Urinary bladder (tissue), 4 donors: ENCODE results near the gene ERVK3-1. TPM values are rescaled to one million over a fixed set of nuclear protein-coding genes. Genes with fewer than 3 reads are reported as not detected.
A peak's percentile ranks its signal among the peaks of the same experiment; 100 is the strongest.
"Not testable (repeated sequence)": the region's sequence is repeated elsewhere in the genome, so short reads cannot be mapped to it uniquely, and the experiment has no call there.

ENCODE experiments used
- DNase-seq: peaks from one replicate; pipeline ENCODE4 v3.0.0-alpha.2; 2015; ENCODE audit errors: extremely low spot score
- H3K27ac ChIP-seq: one replicate; pipeline ENCODE4 v1.5.1; 2013; ENCODE audit warnings: low read depth, mild to moderate bottlenecking, moderate library complexity
- H3K36me3 ChIP-seq: one replicate; pipeline ENCODE4 v1.6.1; 2013; ENCODE audit warnings: mild to moderate bottlenecking, moderate library complexity; ENCODE audit not compliant: insufficient read depth
- H3K4me1 ChIP-seq: one replicate; pipeline ENCODE4 v1.6.1; 2013; ENCODE audit warnings: mild to moderate bottlenecking, moderate library complexity; ENCODE audit not compliant: insufficient read depth
- H3K4me3 ChIP-seq: one replicate; pipeline ENCODE4 v1.5.1; 2013; ENCODE audit warnings: low read depth, low read length
- WGBS: extraction: QIAGEN DNeasy Blood & Tissue Kit; methylation state at CpG from one replicate; pipeline ENCODE4 v1.1.7; 2013; 5-methylcytosine and 5-hydroxymethylcytosine counted together
- polyA plus RNA-seq: library from polyadenylated mRNA; stranded (reverse); fragments of 200-250 nt; gene quantifications from one replicate; pipeline ENCODE4 v1.2.3, GENCODE V29; 2013
- total RNA-seq: library from RNA; depleted of rRNA; stranded (reverse); fragments of >200 nt; gene quantifications from one replicate; pipeline ENCODE4 v1.2.3, GENCODE V29; 2014
- donor health status: healthy with polysubstance abuse.
- donor health status: healthy.

ERVK3-1 gene
- total and polyA plus RNA-seq, 2 donors, result 30.1 to 33.9 TPM

DNA sequence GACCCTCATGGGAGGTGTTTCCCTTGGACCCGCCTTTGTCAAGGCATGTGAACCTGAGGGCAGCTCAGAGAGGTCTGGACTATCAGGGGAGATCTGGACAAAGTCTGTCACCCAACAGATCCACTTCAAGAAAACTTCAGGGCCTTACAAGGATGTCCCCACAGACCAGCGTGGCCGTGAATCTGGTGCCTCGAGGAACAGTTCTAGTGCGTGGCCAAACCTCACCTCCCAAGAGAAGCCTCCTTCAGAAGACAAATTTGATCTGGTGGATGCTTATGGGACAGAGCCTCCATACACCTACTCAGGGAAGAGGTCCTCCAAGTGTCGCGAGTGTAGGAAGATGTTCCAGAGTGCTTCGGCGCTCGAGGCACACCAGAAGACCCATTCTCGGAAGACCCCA lies 33.2 kb downstream of the ERVK3-1 start:
- H3K4me3 ChIP-seq, result no peak overlapping the region
- no peaks in the 10 kb centered on the region for H3K4me1 ChIP-seq
- DNase-seq, result no peak
- WGBS, result 97% methylated on average over 11 of the region's 11 CpGs
- H3K36me3 ChIP-seq, result peaks cover 2% of the 10 kb centered on the region
- H3K27ac ChIP-seq, result no peak overlapping the region

- no peak for DNase-seq
- WGBS, result 78% methylated on average over 30 of the region's 30 CpGs
- H3K4me1 ChIP-seq, result no peaks in the 10 kb centered on the region
- H3K27ac ChIP-seq, result no peak overlapping the region
- H3K36me3 ChIP-seq, result peaks cover 2% of the 10 kb centered on the region
- no peak overlapping the region for H3K4me3 ChIP-seq
Measured at GRCh38 chr19:58338825-58339558, 33.8 kb downstream of the ERVK3-1 start.

GRCh38 chr19:58345558-58345957 lies 40.4 kb downstream of the ERVK3-1 start:
- Histone ChIP-seq H3K4me3 (no peak overlapping the region), H3K27ac (no peak overlapping the region), H3K36me3 (peaks cover 2% of the 10 kb centered on the region), H3K4me1 (no peaks in the 10 kb centered on the region)
- no peak for DNase-seq
- WGBS, result 69% methylated on average over 5 of the region's 5 CpGs

- 1% methylated on average over 82 of the region's 82 CpGs for WGBS
- H3K4me1 ChIP-seq, result no peaks in the 10 kb centered on the region
- H3K36me3 ChIP-seq, result no peaks in the 10 kb centered on the region
- DNase-seq, result no peak
- H3K27ac ChIP-seq, result no peak overlapping the region
- peak overlapping the region; percentile 23 for H3K4me3 ChIP-seq
Measured at GRCh38 chr19:58346961-58347929, 42.1 kb downstream of the ERVK3-1 start.

- H3K4me1 ChIP-seq, H3K27ac ChIP-seq, H3K36me3 ChIP-seq, DNase-seq: not testable (repeated sequence)
- 27% methylated on average over 12 of the region's 12 CpGs for WGBS
- H3K4me3 ChIP-seq, result peak overlapping the region; percentile 23
Measured at GRCh38 chr19:58348080-58348479, 42.9 kb downstream of the ERVK3-1 start.

DNA sequence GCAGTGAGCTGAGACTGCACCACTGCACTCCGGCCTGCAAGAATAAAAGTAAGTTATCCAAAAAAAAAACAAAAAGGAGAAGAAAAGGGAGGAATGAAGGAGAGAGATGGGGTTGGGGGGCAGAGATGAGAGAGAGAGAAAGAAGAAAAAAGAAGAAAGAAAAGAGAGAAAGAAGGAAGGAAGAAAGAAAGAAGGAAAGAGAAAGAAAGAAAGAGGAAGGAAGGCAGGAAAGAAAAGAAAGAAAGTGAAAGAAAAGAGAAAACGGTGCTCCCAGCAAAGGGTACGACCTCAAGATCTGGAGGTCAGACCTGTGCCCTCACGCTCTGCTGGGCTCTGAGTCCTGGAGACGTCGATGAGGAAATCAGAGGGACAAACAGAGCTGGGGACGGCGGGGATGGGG lies 44.4 kb downstream of the ERVK3-1 start:
- 32% methylated on average over 8 of the region's 8 CpGs for WGBS
- H3K4me3 ChIP-seq, result no peak overlapping the region
- no peaks in the 10 kb centered on the region for H3K36me3 ChIP-seq
- no peak overlapping the region for H3K27ac ChIP-seq
- no peaks in the 10 kb centered on the region for H3K4me1 ChIP-seq
- no peak for DNase-seq

DNA sequence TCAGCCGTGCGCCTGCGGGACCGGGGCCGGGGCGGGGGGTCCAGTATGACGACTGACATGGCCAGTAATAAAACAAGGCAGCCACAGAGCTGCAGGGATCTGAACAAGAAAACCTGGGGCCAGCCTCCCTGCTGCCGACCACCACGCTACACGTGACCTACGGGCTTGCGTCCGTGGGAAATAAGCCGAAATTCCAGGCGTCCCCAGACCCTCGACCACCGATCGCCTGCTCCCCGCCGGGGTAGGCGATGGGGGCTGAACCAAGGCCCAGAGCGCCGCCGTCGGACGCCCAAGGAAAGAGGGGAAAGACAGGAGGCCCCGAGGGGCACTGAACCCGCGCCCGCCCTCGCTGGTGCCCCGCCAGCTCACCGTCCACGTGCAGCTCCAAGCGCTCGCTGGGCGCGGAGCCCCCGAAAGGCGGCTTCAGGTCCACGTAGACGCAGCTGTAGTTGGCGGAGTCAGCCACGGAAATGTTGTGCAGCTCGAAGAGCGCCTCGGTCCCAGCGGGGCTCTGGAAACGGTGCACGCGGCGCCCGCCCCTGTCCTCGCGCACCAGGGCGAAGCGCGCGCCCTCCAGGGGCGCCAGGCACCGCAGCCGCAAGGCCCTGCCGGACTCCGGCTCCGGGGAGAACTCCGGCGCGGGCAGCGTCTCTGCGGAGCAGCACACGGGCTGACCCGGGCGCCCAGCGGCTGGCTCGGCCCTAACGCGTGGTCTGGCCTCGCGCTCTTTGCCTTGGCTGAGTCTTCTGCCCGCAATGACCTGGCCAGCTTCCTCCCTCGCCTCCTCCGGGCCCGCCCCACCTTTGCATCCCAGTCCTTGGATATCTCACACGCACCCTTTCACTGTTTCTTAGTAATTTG lies 45.1 kb downstream of the ERVK3-1 start:
- Histone ChIP-seq H3K36me3 (no peaks in the 10 kb centered on the region), H3K4me3 (no peak overlapping the region), H3K27ac (no peak overlapping the region), H3K4me1 (no peaks in the 10 kb centered on the region)
- no peak for DNase-seq
- WGBS, result 14% methylated on average over 84 of the region's 84 CpGs

DNA sequence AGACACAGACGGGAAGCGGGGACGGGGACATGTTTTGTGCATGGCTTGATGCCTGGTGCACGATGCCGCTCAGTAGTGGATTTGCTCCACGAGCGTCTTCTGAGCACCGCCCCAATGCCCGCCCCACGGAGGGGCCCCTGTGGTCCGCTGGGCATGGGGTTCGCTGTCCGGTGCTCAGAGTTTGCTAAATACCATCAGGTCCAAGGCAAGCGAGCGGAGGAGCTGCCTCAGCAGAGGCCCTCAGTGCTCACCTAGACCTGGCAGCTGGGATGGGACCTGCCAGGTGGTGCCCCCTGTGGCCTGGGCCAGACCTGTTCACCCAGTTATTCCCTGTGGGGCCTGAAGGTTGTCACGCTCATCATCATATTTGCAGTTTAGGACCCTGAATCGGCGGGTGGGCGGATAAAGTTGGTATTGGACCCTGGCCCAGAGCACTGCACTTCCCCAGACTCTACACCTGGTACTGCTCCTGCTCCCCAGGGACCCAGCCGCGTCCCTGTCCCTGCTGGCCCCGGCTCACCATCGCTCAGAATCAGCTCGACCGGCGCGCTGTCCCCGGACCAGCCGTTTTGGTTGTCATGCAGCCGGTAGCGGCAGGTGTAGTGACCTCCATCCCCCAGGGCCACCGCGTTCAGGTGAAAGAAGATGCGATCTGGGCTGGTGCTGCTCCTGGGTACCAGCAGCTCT lies 45.8 kb downstream of the ERVK3-1 start:
- H3K27ac ChIP-seq, result no peak overlapping the region
- H3K36me3 ChIP-seq, result no peaks in the 10 kb centered on the region
- H3K4me3 ChIP-seq, result no peak overlapping the region
- no peak for DNase-seq
- no peaks in the 10 kb centered on the region for H3K4me1 ChIP-seq
- WGBS, result 60% methylated on average over 34 of the region's 34 CpGs

- H3K4me3 ChIP-seq, result no peak overlapping the region
- no peak overlapping the region for H3K27ac ChIP-seq
- no peaks in the 10 kb centered on the region for H3K4me1 ChIP-seq
- no peak for DNase-seq
- no peaks in the 10 kb centered on the region for H3K36me3 ChIP-seq
- 86% methylated on average over 9 of the region's 9 CpGs for WGBS
Measured at GRCh38 chr19:58351558-58351878, 46.3 kb downstream of the ERVK3-1 start.

DNA sequence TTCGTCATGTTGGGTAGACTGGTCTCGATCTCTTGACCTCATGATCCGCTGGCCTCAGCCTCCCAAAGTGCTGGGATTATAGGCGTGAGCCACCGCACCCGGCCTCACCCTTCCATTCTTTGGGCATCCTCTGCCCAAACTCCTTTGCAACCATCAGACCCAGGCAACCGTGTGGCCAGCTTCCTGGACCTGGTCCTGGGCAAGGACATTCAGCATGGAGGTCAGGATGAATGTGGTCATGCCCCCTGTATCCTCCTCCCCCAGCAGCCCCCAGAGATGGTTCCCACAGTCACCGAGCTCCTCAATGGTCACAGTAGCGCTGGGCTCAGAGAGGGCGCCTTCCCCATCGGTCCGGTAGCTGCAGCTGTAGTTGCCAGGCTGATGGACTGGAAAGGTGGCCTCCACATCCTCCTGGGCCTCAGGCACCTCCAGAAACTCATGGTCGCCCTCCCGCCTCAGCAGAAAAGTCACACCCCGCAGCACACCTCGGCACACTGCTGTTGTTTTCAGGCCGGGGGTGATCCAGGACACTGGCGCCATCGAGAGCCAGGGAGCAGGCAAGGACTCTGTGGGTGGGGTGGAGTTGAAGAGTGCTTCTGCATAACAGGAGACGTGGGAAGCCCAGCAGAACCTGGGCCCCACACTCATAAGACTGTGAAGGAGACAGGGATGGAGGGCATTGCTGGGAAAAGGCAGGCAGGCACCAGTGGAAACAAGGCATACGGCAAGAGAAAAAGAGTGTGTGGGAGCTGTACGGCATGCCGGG lies 47.0 kb downstream of the ERVK3-1 start:
- H3K27ac ChIP-seq, result no peak overlapping the region
- WGBS, result 84% methylated on average over 23 of the region's 23 CpGs
- H3K36me3 ChIP-seq, result no peaks in the 10 kb centered on the region
- no peak overlapping the region for H3K4me3 ChIP-seq
- no peaks in the 10 kb centered on the region for H3K4me1 ChIP-seq
- no peak for DNase-seq

GRCh38 chr19:58352760-58353671 lies 47.8 kb downstream of the ERVK3-1 start, which contains the start of gene A1BG:
Gene A1BG (minus strand): TSS chr19:58353492. CDS start chr19:58353437, 55 bp downstream.
- WGBS, result 82% methylated on average over 26 of the region's 26 CpGs
- no peak for DNase-seq
- Histone ChIP-seq H3K27ac (no peak within 1 kb of the TSS), H3K36me3 (no peaks in the 10 kb centered on the region), H3K4me1 (no peaks in the 10 kb centered on the region), H3K4me3 (no peak within 1 kb of the TSS)
